Measurements from ENCODE around the gene C1S.
"Not testable (repeated sequence)": the region's sequence is repeated elsewhere in the genome, so short reads cannot be mapped to it uniquely, and the experiment has no call there.

C1S gene

GRCh38 chr12:7081037-7081436, 20.5 kb downstream of the C1S start:
- no peak for FAIRE-seq

- FAIRE-seq: no peak
Observed at GRCh38 chr12:7083125-7083524, 22.6 kb downstream of the C1S start.

DNA sequence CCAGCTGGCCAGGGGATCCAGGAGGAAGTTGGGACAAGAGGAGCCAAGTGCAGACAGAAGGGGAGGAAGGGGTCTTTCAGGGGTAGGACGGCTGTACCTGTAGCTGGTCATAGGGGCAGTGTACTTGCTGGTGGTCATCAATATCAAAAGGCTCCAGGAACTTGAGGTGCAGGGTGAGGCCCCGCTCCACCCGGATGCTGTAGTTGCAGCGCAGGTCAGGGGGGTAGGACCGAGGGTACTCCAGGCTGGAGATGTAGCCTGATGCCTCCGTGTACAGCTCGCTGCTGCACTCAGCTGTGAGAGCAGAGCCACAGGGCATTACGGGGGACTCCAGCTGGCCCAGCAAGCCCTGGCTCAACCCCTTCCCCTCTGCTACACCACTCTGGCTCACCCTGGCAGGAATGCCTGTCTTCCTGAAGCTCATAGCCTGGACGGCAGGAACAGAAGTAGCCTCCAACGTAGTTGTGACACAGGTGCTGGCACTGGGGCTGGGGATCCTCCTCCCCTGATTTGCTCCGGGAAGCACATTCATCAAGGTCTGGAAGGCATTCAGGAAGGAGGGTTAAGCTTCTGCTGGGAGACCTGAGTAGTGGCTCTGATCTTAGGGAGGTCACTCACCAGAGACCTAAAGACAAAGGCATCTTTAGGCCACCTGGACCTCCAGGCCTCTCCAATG, 28.8 kb downstream of the C1S start:
- no peak for FAIRE-seq

GRCh38 chr12:7090222-7090998, 29.9 kb downstream of the C1S start:
- FAIRE-seq: no peak

GRCh38 chr12:7091171-7091570, 30.7 kb downstream of the C1S start:
- FAIRE-seq: no peak

DNA sequence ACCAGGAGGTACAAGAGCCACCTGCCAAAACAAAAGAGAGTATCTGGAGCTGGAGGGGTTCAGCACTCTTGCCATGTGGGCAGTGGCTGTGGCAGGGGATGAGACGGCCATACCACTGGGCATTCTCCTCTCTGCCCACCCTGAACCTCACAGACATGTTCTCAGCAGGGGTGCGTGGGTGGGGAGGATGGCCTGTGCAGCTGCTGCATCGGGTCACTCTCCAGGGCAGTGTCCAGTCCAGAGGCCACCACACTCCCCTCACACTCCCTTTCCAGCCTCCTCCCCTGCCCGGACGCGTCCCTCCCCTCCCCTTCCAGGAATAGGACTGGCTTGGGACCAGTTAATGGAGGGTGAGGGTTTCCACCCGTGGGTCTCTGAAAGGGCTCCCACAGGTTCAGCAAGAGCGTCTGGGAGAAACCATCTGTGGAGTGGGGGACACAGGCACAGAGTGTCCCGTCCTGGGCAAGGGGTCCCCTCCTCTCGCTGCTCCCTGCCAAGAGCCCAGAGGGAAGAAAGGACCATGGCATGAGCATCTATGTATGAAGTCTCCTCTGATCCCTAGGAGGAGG, 31.2 kb downstream of the C1S start:
- FAIRE-seq: no peak

GRCh38 chr12:7092229-7092985, 31.9 kb downstream of the C1S start, which contains the start of gene C1R:
Gene C1R (minus strand): TSS chr12:7092445. CDS start chr12:7092388, 57 bp downstream.
- peak; percentile 11 for FAIRE-seq

GRCh38 chr12:7092986-7093460, 32.5 kb downstream of the C1S start:
- FAIRE-seq: no peak

DNA sequence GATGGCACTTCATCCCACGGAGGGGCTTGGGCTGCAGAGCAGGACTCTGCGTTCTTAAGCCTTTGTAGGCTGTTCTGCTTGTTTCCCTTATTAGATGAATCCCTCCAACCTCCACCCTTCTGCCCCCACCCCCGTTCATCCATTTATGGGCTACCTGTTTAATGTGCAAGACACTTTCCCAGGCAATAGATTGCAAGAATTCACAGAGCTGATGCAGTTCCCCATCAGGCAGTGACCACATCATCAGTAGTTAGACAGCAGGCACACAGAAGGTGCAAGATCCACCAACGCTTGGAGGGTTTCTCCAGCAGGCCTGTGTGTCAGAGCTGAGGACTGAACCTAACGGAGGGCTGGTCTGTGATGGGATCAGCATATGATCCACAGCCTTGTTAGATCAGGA, 33.0 kb downstream of the C1S start:
- FAIRE-seq: no peak

- FAIRE-seq: no peak
Observed at GRCh38 chr12:7093892-7094291, 33.4 kb downstream of the C1S start.

DNA sequence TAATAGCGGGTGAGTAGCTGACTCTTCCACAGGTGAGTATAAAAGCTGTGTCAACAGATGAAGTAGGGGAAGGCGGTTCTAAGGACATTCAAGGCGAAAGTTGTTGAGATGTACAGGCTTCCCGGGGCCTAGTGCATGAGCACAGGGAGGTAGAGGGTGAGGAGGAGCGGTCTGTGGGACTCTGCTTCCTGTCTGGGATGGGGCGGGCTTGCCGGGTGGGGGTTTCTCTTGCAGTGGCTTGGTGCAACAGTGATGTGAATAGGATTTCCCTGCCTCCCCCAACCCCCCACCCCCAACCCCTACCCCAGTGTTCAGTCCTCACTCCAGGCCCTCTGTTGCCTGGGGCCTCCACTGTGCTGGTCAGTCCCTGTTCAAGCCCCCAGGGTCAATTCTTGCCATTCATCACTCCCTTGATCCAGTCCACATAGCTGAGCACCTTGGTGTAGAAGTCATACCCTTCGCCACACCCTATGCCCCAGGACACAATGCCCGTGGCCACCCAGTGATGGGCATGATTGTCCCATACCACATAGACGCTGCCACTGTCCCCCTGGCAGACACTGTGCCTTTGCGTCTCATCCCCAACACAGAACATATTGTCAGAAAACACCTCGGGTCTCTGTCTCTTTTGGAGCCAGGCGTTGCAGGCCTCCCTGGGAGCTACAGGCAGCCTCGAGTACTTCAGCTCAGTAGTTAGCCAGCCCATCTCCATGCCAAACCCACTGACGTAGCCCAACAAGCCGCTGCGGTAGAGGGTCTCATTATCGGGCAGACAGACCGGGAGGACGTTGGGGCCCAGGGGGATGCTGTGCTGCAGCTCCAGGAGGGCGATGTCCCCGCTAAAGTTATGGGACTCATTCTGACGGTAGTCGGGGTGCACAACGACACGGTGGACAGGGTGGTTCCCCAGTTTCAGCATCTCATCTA, 35.8 kb downstream of the C1S start:
- FAIRE-seq: no peak

GRCh38 chr12:7096979-7097378, 36.5 kb downstream of the C1S start:
- no peak for FAIRE-seq

DNA sequence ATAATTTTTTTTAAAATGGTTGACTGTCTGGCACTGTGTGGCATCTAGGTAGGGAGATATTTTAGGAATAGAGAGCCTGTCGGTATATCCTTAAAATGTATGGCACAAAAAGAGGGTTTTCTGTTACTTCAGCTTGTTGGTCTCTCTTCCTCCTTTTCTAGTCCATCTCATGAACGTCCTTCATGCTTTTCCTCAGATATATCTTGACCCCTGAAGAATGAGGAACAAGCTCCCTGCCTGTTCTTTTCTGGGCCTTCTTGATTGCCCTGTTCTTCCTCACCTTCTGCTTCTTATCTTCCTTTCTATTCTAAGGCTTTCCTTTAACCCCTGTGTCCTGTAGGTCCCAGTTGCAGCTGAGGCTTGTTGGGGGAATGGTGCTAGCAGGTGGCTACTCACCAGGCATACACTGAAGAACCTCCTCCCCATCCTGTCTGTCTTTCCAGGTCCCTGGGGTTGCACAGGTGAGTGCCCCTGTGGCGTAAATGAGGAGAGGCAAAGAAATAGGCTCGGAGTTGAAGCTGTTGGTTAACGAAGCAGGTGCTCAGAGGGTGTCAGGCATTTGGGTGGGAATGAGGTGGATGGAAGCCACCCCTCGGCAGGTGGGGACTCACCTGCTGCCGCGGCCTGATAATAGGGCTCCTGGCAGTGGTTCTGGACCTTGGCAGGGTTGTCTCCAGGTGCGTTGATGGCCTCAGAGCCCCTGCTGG, 38.9 kb downstream of the C1S start:
- no peak for FAIRE-seq

GRCh38 chr12:7100239-7100638, 39.7 kb downstream of the C1S start:
- no peak for FAIRE-seq

GRCh38 chr12:7101047-7101693, 40.7 kb downstream of the C1S start:
- FAIRE-seq: no peak

DNA sequence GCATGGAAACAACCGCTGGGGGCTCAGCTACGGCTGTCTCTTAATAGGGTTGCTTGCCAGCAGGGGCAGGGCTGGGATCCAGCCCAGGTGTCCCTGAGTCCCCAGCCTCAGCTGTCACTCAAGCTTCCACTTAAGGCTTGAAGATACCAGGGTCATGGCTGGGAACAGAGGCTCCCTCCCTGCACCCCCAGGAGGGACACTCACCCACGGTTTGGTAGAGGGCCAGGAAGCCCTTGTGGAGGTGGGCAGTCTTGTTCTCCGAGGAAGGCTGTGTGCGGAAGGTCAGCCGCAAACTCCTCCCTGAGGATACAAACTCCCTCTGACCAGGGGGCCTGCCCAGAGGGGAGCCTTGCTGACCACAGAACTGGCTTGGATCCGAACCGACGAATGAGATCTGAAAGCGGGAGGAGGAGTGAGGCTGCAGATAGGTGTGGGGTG, 41.2 kb downstream of the C1S start:
- FAIRE-seq: no peak

DNA sequence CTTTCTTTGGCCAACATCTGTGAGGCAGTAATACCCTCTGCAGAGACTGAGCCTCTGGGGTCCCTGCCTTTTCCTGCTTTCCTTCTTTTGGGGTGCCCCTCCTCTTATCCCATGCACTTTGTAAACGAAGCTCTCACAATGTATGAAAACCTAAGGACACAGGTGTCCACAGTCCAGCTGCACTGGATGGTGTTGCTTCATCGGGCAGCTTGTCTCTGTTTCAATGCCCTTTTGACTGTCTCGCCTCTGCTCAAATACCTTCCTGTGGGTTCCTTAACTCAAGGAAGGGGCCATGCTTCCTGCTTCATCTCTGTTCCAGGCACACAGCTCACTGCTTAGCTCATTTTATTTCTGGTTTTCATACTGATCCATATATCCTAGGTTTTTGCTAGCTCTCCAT, 42.1 kb downstream of the C1S start:
- FAIRE-seq: no peak

- no peak for FAIRE-seq
Observed at GRCh38 chr12:7103837-7104584, 43.5 kb downstream of the C1S start.

DNA sequence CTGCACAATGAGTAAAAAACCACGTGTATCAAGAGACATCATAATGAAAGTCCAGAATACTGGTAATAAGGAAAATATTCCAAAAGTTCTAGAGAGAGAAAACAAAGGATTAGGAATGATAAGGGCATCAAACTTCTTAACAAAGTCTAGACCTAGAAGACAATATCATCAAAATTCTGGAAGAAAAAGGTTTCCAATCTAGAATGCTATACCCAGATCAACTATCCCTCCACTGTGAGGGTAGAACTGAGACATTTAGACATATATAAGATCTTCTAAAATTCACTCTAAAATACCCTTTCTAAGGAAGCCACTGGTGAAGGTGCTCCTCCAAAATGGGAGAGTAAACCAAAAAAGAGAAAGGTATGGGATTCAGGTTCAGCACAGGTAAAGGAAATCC, 45.6 kb downstream of the C1S start:
- FAIRE-seq: no peak

GRCh38 chr12:7107181-7107580, 46.7 kb downstream of the C1S start:
- FAIRE-seq: not testable (repeated sequence)

All from TTC549 (cell line).